Measurements from ENCODE around the gene EFCAB8. TPM values are rescaled to one million over a fixed set of nuclear protein-coding genes. Genes with fewer than 3 reads are reported as not detected.

Gene EFCAB8
- total and polyA plus RNA-seq, 4 donors, result 0.25 TPM; not detected in 3

GRCh38 chr20:32960849-32961731, 102.4 kb downstream of the EFCAB8 start:
- 89% methylated on average over 28 of the region's 28 CpGs for WGBS
- H3K27me3 ChIP-seq (ENCODE audit: control insufficient read depth in 4 of 4, insufficient read depth in 4 of 4, low read length in 3 of 4), result no peaks in the 10 kb centered on the region
- H3K4me1 ChIP-seq (ENCODE audit: control insufficient read depth in 4 of 4, insufficient read depth in 4 of 4, low read length in 3 of 4), result no peaks in the 10 kb centered on the region
- H3K36me3 ChIP-seq (ENCODE audit: control insufficient read depth in 4 of 4, insufficient read depth in 3 of 4, low read depth in 1 of 4, low read length in 3 of 4), result no peaks in the 10 kb centered on the region
- H3K9ac ChIP-seq (ENCODE audit: low read depth in 1 of 2, low read length in 2 of 2), result no peak overlapping the region
- TF ChIP-seq RXRA (IDR thresholded peaks at IDR 0.05) (no peak), FOXA1 (IDR thresholded peaks at IDR 0.05) (no peak), TAF1 (conservative IDR thresholded peaks at IDR 0.05) (no peak), NR2F2 (IDR thresholded peaks at IDR 0.05) (no peak), CTCF (IDR thresholded peaks at IDR 0.05; ENCODE audit: low read depth, low read length, missing input control) (no peak), REST (IDR thresholded peaks at IDR 0.05) (no peak), HNF4A (conservative IDR thresholded peaks at IDR 0.05) (no peak), GABPA (IDR thresholded peaks at IDR 0.05 in 1 of 2, conservative IDR thresholded peaks at IDR 0.05 in 1 of 2) (no peak), MAX (IDR thresholded peaks at IDR 0.05) (no peak), YY1 (IDR thresholded peaks at IDR 0.05) (no peak)
- H3K27ac ChIP-seq (ENCODE audit: low read depth in 1 of 2, low read length in 2 of 2), result no peak overlapping the region
- H3K9me3 ChIP-seq (ENCODE audit: control insufficient read depth in 4 of 4, low read length in 3 of 4), result peaks cover 2 to 13% (median 4%) of the 10 kb centered on the region in 4 donors
- no peak overlapping the region for H3K4me3 ChIP-seq (ENCODE audit: low read depth in 1 of 3, low read length in 3 of 3)
- no peak for DNase-seq (ENCODE audit: low spot score)

GRCh38 chr20:32962053-32962452, 103.3 kb downstream of the EFCAB8 start:
- H3K36me3 ChIP-seq (ENCODE audit: control insufficient read depth in 4 of 4, insufficient read depth in 3 of 4, low read depth in 1 of 4, low read length in 3 of 4), result no peaks in the 10 kb centered on the region
- 87% methylated on average over 5 of the region's 5 CpGs for WGBS
- no peak for DNase-seq (ENCODE audit: low spot score)
- no peaks in the 10 kb centered on the region for H3K4me1 ChIP-seq (ENCODE audit: control insufficient read depth in 4 of 4, insufficient read depth in 4 of 4, low read length in 3 of 4)
- no peaks in the 10 kb centered on the region for H3K27me3 ChIP-seq (ENCODE audit: control insufficient read depth in 4 of 4, insufficient read depth in 4 of 4, low read length in 3 of 4)
- H3K9me3 ChIP-seq (ENCODE audit: control insufficient read depth in 4 of 4, low read length in 3 of 4), result peaks cover 2 to 6% (median 4%) of the 10 kb centered on the region in 4 donors
- no peak overlapping the region for H3K4me3 ChIP-seq (ENCODE audit: low read depth in 1 of 3, low read length in 3 of 3)
- H3K27ac ChIP-seq (ENCODE audit: low read depth in 1 of 2, low read length in 2 of 2), result no peak overlapping the region
- no peak overlapping the region for H3K9ac ChIP-seq (ENCODE audit: low read depth in 1 of 2, low read length in 2 of 2)
- TF ChIP-seq NR2F2 (IDR thresholded peaks at IDR 0.05) (no peak), MAX (IDR thresholded peaks at IDR 0.05) (no peak), FOXA2 (IDR thresholded peaks at IDR 0.05) (no peak), JUND (IDR thresholded peaks at IDR 0.05) (no peak), SP1 (IDR thresholded peaks at IDR 0.05) (no peak), RAD21 (IDR thresholded peaks at IDR 0.05) (no peak), HNF4G (IDR thresholded peaks at IDR 0.05) (no peak), CTCF (IDR thresholded peaks at IDR 0.05; ENCODE audit: low read depth, low read length, missing input control) (no peak), EGR1 (IDR thresholded peaks at IDR 0.05; ENCODE audit: low read depth in 2 of 2) (no peak), REST (IDR thresholded peaks at IDR 0.05) (no peak), ATF3 (IDR thresholded peaks at IDR 0.05) (no peak), FOXA1 (IDR thresholded peaks at IDR 0.05) (no peak), YY1 (IDR thresholded peaks at IDR 0.05) (no peak), TAF1 (conservative IDR thresholded peaks at IDR 0.05) (no peak), GABPA (IDR thresholded peaks at IDR 0.05 in 1 of 2, conservative IDR thresholded peaks at IDR 0.05 in 1 of 2) (no peak)

All from liver (tissue), 9 donors.